GM12878 (cell line): Measurements from ENCODE around the gene ROR2. TPM values are rescaled to one million over a fixed set of nuclear protein-coding genes. Genes with fewer than 3 reads are reported as not detected.

Experiments
- ATAC-seq: fragments of 200-7000 bp; cut with Tn5 transposase; 3 replicates; pipeline ENCODE4 v1.9.1; 2020; ENCODE audit warnings: mild to moderate bottlenecking, moderate library complexity
- BruUV-seq: library from RNA; stranded (reverse); fragments of 400-500 nt; replicated peaks from 2 replicates; lab custom pipeline; 2021; lab: Mats Ljungman, UMichigan
- CTCF ChIA-PET: fragments of 300-600 bp; sonication (Branson Sonifier 250); formaldehyde crosslinking; extraction: SDS; loops from one replicate; lab custom pipeline; 2021; ENCODE audit warnings: inconsistent platforms; lab: Yijun Ruan, JAX
- POLR2A ChIA-PET: fragments of 350-600 bp; formaldehyde crosslinking; extraction: SDS; loops from one replicate; lab custom pipeline; 2021; ENCODE audit warnings: inconsistent platforms; lab: Charles Lee
- RAD21 ChIA-PET: fragments of 300-600 bp; sonication (Branson Sonifier 250); formaldehyde crosslinking; loops from one replicate; lab custom pipeline; 2023; ENCODE audit warnings: antibody characterized with exemption; ENCODE audit not compliant: unreplicated experiment; lab: Charles Lee
- SMC1A ChIA-PET: fragments of 300-600 bp; sonication (Branson Sonifier 250); formaldehyde crosslinking; loops from one replicate; lab custom pipeline; 2023; ENCODE audit not compliant: unreplicated experiment, uncharacterized antibody; lab: Charles Lee
- DNase-seq: peaks from one replicate; pipeline ENCODE4 v3.0.0-alpha.2; 2011; ENCODE audit warnings: low read depth, low spot score
- FAIRE-seq: peaks from 3 replicates; lab custom pipeline; 2011; peaks lifted over from hg19 to GRCh38; lab: Jason Lieb, UNC
- H2AFZ ChIP-seq: 2 replicates; pipeline ENCODE4 v1.6.0; 2011; ENCODE audit warnings: low read depth, low read length, control low read depth; ENCODE audit not compliant: control insufficient read depth
- H3K27ac ChIP-seq: 2 replicates; pipeline ENCODE4 v1.5.1; 2011; ENCODE audit warnings: control low read depth; ENCODE audit not compliant: control insufficient read depth, insufficient read depth
- H3K27me3 ChIP-seq, 2 experiments: replicated peaks in 1 of 2; 2 replicates each; pipeline versions ENCODE4 v1.6.0 to v1.6.1; 2011; ENCODE audit warnings: low read length in 1 of 2; ENCODE audit not compliant: control insufficient read depth in 2 of 2, insufficient read depth in 2 of 2
- H3K36me3 ChIP-seq, 2 experiments: 2 replicates each; pipeline ENCODE4 v1.5.1; 2011; ENCODE audit warnings: low read length in 1 of 2; ENCODE audit not compliant: control insufficient read depth in 2 of 2, insufficient read depth in 2 of 2
- H3K4me1 ChIP-seq: 2 replicates; pipeline ENCODE4 v1.6.1; 2011; ENCODE audit warnings: mild to moderate bottlenecking, low read length, moderate library complexity, mixed read lengths; ENCODE audit not compliant: control insufficient read depth, insufficient read depth
- H3K4me2 ChIP-seq: 2 replicates; pipeline ENCODE4 v1.6.0; 2011; ENCODE audit warnings: control low read depth; ENCODE audit not compliant: control insufficient read depth, insufficient read depth
- H3K4me3 ChIP-seq: fragments of 200-600 bp; sonication (generic); 2 replicates; pipeline ENCODE4 v1.5.1; 2016
- H3K79me2 ChIP-seq: 2 replicates; pipeline ENCODE4 v1.6.0; 2011; ENCODE audit warnings: low read length; ENCODE audit not compliant: control insufficient read depth, insufficient read depth
- H3K9ac ChIP-seq: 2 replicates; pipeline ENCODE4 v1.8.0; 2011; ENCODE audit warnings: low read length, control low read depth, mixed read lengths; ENCODE audit not compliant: control insufficient read depth, insufficient read depth
- H3K9me3 ChIP-seq: replicated peaks from 3 replicates; pipeline ENCODE4 v1.5.1; 2011; ENCODE audit warnings: mild to moderate bottlenecking, low read length; ENCODE audit not compliant: control insufficient read depth, insufficient read depth
- H4K20me1 ChIP-seq: 2 replicates; pipeline ENCODE4 v1.6.0; 2011; ENCODE audit not compliant: control insufficient read depth, insufficient read depth
- BRCA1 ChIP-seq: IDR thresholded peaks from 2 replicates; pipeline ENCODE4 v1.6.1; 2011; ENCODE audit warnings: low read depth, low read length, improper control_type of control experiment
- CTCF ChIP-seq, 3 experiments: IDR thresholded peaks in 2 of 3; conservative IDR thresholded peaks in 1 of 3; 2 replicates each; pipeline ENCODE4 v1.5.1; 2011; ENCODE audit warnings: low read depth in 3 of 3, low read length in 3 of 3, mild to moderate bottlenecking in 3 of 3, control low read depth in 2 of 3, moderate library complexity in 2 of 3, inconsistent platforms in 1 of 3, mixed read lengths in 1 of 3; ENCODE audit not compliant: control insufficient read depth in 2 of 3, insufficient read depth in 1 of 3; ENCODE audit errors: extremely low read depth in 1 of 3
- EP300 ChIP-seq, 2 experiments: fragments of 150-350 bp in 1 of 2; IDR thresholded peaks; 2 replicates each; pipeline ENCODE4 v1.6.1; 2011 to 2012; ENCODE audit warnings: low read depth in 2 of 2, low read length in 2 of 2, borderline replicate concordance in 1 of 2, improper control_type of control experiment in 1 of 2, inconsistent platforms in 1 of 2; ENCODE audit not compliant: control insufficient read depth in 1 of 2
- ESRRA ChIP-seq: IDR thresholded peaks from 2 replicates; pipeline ENCODE4 v1.6.1; 2012; ENCODE audit warnings: mild to moderate bottlenecking, low read length, improper control_type of control experiment
- FOS ChIP-seq: IDR thresholded peaks from 3 replicates; pipeline ENCODE4 v1.6.1; 2011; ENCODE audit warnings: borderline replicate concordance; ENCODE audit not compliant: insufficient read length; ENCODE audit errors: extremely low read depth
- HCFC1 ChIP-seq: fragments of 150-350 bp; IDR thresholded peaks from 2 replicates; pipeline ENCODE4 v1.6.1; 2014; ENCODE audit warnings: low read length
- LARP7 ChIP-seq: fragments of 450-650 bp; IDR thresholded peaks from 2 replicates; pipeline ENCODE4 v1.6.1; 2017; ENCODE audit warnings: mild to moderate bottlenecking
- NFYB ChIP-seq: IDR thresholded peaks from 2 replicates; pipeline ENCODE4 v1.6.1; 2011; ENCODE audit warnings: low read depth, mild to moderate bottlenecking, low read length, improper control_type of control experiment, moderate library complexity; ENCODE audit not compliant: insufficient read depth
- NR2C1 ChIP-seq: fragments of 450-650 bp; IDR thresholded peaks from 2 replicates; pipeline ENCODE4 v1.6.1; 2017; ENCODE audit warnings: antibody characterized with exemption, mild to moderate bottlenecking, moderate library complexity
- POU2F2 ChIP-seq: IDR thresholded peaks from 3 replicates; pipeline ENCODE4 v1.6.1; 2011; ENCODE audit warnings: low read depth, mild to moderate bottlenecking, low read length, borderline replicate concordance
- RAD21 ChIP-seq: IDR thresholded peaks from 2 replicates; pipeline ENCODE4 v1.6.1; 2011; ENCODE audit warnings: mild to moderate bottlenecking, low read depth, low read length, moderate library complexity; ENCODE audit not compliant: insufficient read depth
- REST ChIP-seq: IDR thresholded peaks from 2 replicates; pipeline ENCODE4 v1.6.1; 2012; ENCODE audit warnings: mild to moderate bottlenecking, low read depth, low read length
- SMAD1 ChIP-seq: fragments of 450-650 bp; IDR thresholded peaks from 2 replicates; pipeline ENCODE4 v1.6.1; 2018; ENCODE audit warnings: mild to moderate bottlenecking, low read depth; ENCODE audit not compliant: partially characterized antibody
- SMAD5 ChIP-seq: IDR thresholded peaks from 2 replicates; pipeline ENCODE4 v1.6.1; 2016; ENCODE audit warnings: antibody characterized with exemption, low read depth
- SREBF1 ChIP-seq: IDR thresholded peaks from 2 replicates; pipeline ENCODE4 v1.6.1; 2012; ENCODE audit warnings: mild to moderate bottlenecking, low read length
- SRF ChIP-seq, 2 experiments: IDR thresholded peaks; 2 replicates each; pipeline ENCODE4 v1.6.1; 2011; ENCODE audit warnings: low read depth in 2 of 2, low read length in 2 of 2, mild to moderate bottlenecking in 1 of 2, moderate library complexity in 1 of 2
- TAF1 ChIP-seq: IDR thresholded peaks from 2 replicates; pipeline ENCODE4 v1.6.1; 2011; ENCODE audit warnings: mild to moderate bottlenecking, low read depth, low read length, borderline replicate concordance
- ZNF274 ChIP-seq: IDR thresholded peaks from one replicate; pipeline ENCODE4 v1.8.0; 2011; ENCODE audit not compliant: insufficient read length, insufficient read depth
- WGBS: methylation state at CpG from one replicate; pipeline ENCODE4 v1.1.6; 2016; ENCODE audit warnings: low lambda C conversion rate; ENCODE audit not compliant: insufficient replicate concordance, insufficient coverage; ENCODE audit errors: missing lambda C conversion rate; 5-methylcytosine and 5-hydroxymethylcytosine counted together
- in situ Hi-C: fragments of 300-500 bp; cut with MboI; formaldehyde crosslinking; loops from 9 replicates; pipeline ENCODE4 v1.14.3; 2018; ENCODE audit warnings: mixed read lengths
- intact Hi-C: fragments of 100-400 bp; cut with micrococcal nuclease; formaldehyde crosslinking; loops from one replicate; pipeline ENCODE4 v1.14.2; 2022; ENCODE audit not compliant: unreplicated experiment
- polyA plus RNA-seq, 11 experiments: library from polyadenylated mRNA; depleted of rRNA in 4 of 11; unstranded in 6 of 11; stranded (reverse) in 5 of 11; fragments of >200 nt; fragmentation: Nextera tagmentation in 4 of 11; fragmentation: Illumina TruSeq in 1 of 11; extraction: Ambion mirVana in 4 of 11; extraction: Trizol in 1 of 11; gene quantifications; 1 replicate in 1 of 11; 2 replicates in 10 of 11; pipeline versions ENCODE4 v1.2.1 to v1.2.3, GENCODE V29; 2011 to 2016; ENCODE audit warnings: inconsistent platforms in 2 of 11, missing spikeins in 2 of 11, low read depth in 1 of 11
- total RNA-seq, 4 experiments: library from RNA; depleted of rRNA in 3 of 4; stranded (reverse); fragments of >200 nt in 3 of 4; fragmentation: Illumina TruSeq in 1 of 4; extraction: Trizol in 1 of 4; gene quantifications; 2 replicates each; pipeline versions ENCODE4 v1.2.1 to v1.2.3, GENCODE V29; 2013 to 2021

Gene ROR2
- total and polyA plus RNA-seq, 10 of the 15 experiments (the other 5 are each of a cell fraction or from before 2014, with no cell fraction given), result 0.03 to 0.05 TPM; not detected in 8

- no peak for TF ChIP-seq CTCF (IDR thresholded peaks at IDR 0.05 in 2 of 3, conservative IDR thresholded peaks at IDR 0.05 in 1 of 3; ENCODE audit: control insufficient read depth in 2 of 3, extremely low read depth in 1 of 3, insufficient read depth in 1 of 3, low read depth in 3 of 3, low read length in 3 of 3)
Measured at GRCh38 chr9:91786132-91786896, 163.7 kb downstream of the ROR2 start (continued).

GRCh38 chr9:91785447-91785842 lies 164.6 kb downstream of the ROR2 start:
- FAIRE-seq (no peak), ATAC-seq (no peak), DNase-seq (no peak)
- intact Hi-C loops (no loop called here), in situ Hi-C loops (no loop called here)
- ChIA-PET SMC1A (no interaction called here), CTCF (no interaction called here), RAD21 (no interaction called here), POLR2A (no interaction called here)
- no peak overlapping the region for H2AFZ ChIP-seq
- no TSS peak for BruUV-seq
- H3K27me3 ChIP-seq, result peaks cover 0 to 5% of the 10 kb centered on the region in 2 experiments; a peak in 2 of 4 replicates
- no peak overlapping the region for H3K27ac ChIP-seq
- no peaks in the 10 kb centered on the region for H3K4me1 ChIP-seq
- 7% methylated on average over 5 of the region's 5 CpGs for WGBS
- H3K36me3 ChIP-seq, result no peaks in the 10 kb centered on the region
- no peaks in the 10 kb centered on the region for H3K9me3 ChIP-seq
- no peak overlapping the region for H3K4me2 ChIP-seq
- H3K79me2 ChIP-seq, result no peaks in the 10 kb centered on the region
- no peak overlapping the region for H3K4me3 ChIP-seq
- no peak overlapping the region for H3K9ac ChIP-seq
- H4K20me1 ChIP-seq, result no peaks in the 10 kb centered on the region
- TF ChIP-seq SMAD1 (no peak), TAF1 (no peak), FOS (no peak), SMAD5 (no peak), REST (no peak), ESRRA (no peak), BRCA1 (no peak), SREBF1 (no peak), POU2F2 (no peak), NFYB (no peak), HCFC1 (no peak), NR2C1 (no peak), ZNF274 (no peak), SRF (IDR thresholded peaks at IDR 0.05; ENCODE audit: low read depth in 2 of 2, low read length in 2 of 2) (no peak), RAD21 (no peak), EP300 (IDR thresholded peaks at IDR 0.05; ENCODE audit: borderline replicate concordance in 1 of 2, control insufficient read depth in 1 of 2, low read depth in 2 of 2, low read length in 2 of 2) (no peak), LARP7 (no peak)
